Prostate gland (tissue), 2 donors: Measurements from ENCODE around the gene SSBP3. TPM values are rescaled to one million over a fixed set of nuclear protein-coding genes. Genes with fewer than 3 reads are reported as not detected.

ENCODE experiments used
- DNase-seq: peaks from one replicate; pipeline ENCODE4 v3.0.0-alpha.2; 2019; ENCODE audit warnings: low spot score
- H3K27ac ChIP-seq, 2 donors: fragments of 200-600 bp; sonication (generic); 2 replicates each; pipeline ENCODE4 v1.5.1; 2017 to 2019
- H3K27me3 ChIP-seq: fragments of 200-600 bp; sonication (generic); replicated peaks from 2 replicates; pipeline ENCODE4 v1.5.1; 2019; ENCODE audit not compliant: insufficient read depth
- H3K36me3 ChIP-seq, 2 donors: fragments of 200-600 bp; sonication (generic); 1 replicate in 1 of 2; 2 replicates in 1 of 2; pipeline versions ENCODE4 v1.5.1 to v1.8.1; 2017 to 2019
- H3K4me1 ChIP-seq: fragments of 200-600 bp; sonication (generic); replicated peaks from 2 replicates; pipeline ENCODE4 v1.5.1; 2019
- H3K4me3 ChIP-seq, 2 donors: fragments of 200-600 bp; sonication (generic); 2 replicates each; pipeline ENCODE4 v1.5.1; 2017 to 2019
- H3K9me3 ChIP-seq: fragments of 200-600 bp; sonication (generic); 2 replicates; pipeline ENCODE4 v1.5.1; 2017
- POLR2A ChIP-seq: fragments of 450-650 bp; IDR thresholded peaks from one replicate; pipeline ENCODE4 v1.6.1; 2016; ENCODE audit warnings: antibody characterized with exemption, mild to moderate bottlenecking
- POLR2AphosphoS5 ChIP-seq: sonication (generic); formaldehyde crosslinking; IDR thresholded peaks from one replicate; pipeline ENCODE4 v1.6.1; 2017; ENCODE audit warnings: antibody characterized with exemption
- WGBS: methylation state at CpG from one replicate; pipeline ENCODE4 v1.1.5; 2018; 5-methylcytosine and 5-hydroxymethylcytosine counted together
- intact Hi-C: fragments of 100-400 bp; cut with DNase I; formaldehyde crosslinking; loops from one replicate; pipeline ENCODE4 v1.14.2; 2022
- total RNA-seq, 2 donors: library from RNA; depleted of rRNA; stranded (reverse); fragments of >200 nt; gene quantifications; one replicate each; pipeline ENCODE4 v1.1.0, GENCODE V29; 2016
- TF ChIP-seq, protein P1 (sequence below), 4 experiments: fragments of 200-600 bp in 2 of 4; fragments of 450-650 bp in 2 of 4; sonication (generic) in 2 of 4; IDR thresholded peaks; 1 replicate in 3 of 4; 2 replicates in 1 of 4; pipeline ENCODE4 v1.5.1; 2016 to 2019; ENCODE audit warnings: antibody characterized with exemption in 4 of 4, mild to moderate bottlenecking in 2 of 4, moderate library complexity in 2 of 4

SSBP3 gene
- total RNA-seq, 2 donors from 2014 or later = 45.0 to 94.4 TPM

DNA sequence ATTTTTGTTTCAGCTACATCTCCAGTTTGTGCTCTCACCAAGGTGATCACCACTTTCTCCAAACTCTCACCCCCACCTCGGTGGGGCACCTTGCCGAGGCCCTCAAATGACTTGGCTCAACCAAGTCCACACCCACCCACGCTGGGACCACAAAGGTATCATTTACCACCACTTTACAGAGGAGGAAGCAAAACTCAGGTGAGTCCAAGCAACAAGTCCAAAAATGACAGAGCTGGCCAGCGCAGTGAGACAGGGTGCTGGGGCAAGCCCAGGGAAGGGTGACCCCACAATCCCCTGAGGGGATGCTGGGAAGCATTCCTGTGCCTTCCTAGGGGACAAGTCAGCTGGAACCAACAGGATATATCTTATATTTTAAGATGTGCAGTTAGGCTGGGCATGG is 24.7 kb downstream of the SSBP3 start:
- TF ChIP-seq POLR2A (no peak), POLR2AphosphoS5 (no peak)
- TF ChIP-seq, protein P1, sequence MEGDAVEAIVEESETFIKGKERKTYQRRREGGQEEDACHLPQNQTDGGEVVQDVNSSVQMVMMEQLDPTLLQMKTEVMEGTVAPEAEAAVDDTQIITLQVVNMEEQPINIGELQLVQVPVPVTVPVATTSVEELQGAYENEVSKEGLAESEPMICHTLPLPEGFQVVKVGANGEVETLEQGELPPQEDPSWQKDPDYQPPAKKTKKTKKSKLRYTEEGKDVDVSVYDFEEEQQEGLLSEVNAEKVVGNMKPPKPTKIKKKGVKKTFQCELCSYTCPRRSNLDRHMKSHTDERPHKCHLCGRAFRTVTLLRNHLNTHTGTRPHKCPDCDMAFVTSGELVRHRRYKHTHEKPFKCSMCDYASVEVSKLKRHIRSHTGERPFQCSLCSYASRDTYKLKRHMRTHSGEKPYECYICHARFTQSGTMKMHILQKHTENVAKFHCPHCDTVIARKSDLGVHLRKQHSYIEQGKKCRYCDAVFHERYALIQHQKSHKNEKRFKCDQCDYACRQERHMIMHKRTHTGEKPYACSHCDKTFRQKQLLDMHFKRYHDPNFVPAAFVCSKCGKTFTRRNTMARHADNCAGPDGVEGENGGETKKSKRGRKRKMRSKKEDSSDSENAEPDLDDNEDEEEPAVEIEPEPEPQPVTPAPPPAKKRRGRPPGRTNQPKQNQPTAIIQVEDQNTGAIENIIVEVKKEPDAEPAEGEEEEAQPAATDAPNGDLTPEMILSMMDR (IDR thresholded peaks at IDR 0.05) = no peak

DNA sequence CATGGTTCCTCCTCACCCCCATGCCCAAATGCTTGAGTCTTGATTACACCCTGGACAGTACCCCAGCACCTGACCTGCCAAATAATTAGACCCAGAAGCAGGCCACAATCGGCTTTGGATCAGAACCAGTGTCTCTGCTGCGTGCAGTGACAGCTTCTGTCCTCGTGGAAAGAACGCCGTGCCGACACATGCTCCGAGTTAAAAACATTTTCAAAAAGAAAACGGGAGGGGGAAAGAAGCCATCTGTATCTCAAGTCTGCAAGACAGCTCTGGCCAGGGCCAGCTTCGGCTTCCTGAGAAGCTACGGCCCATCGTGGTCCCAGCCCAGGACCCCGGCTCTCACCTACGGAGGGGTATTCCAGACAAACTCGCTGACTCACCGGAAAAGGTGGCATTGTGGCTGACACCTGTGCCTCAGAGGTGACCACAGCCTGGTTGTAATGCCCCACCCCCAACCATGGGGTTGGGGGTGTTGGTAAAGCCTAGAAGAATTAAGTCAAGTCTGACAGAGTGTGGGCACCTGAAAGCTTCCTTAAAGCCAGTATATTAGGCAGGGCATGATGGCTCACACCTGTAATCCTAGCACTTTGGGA is 25.8 kb downstream of the SSBP3 start:
- intact Hi-C loops = no loop called here
- Histone ChIP-seq H3K4me1 (peaks cover 17% of the 10 kb centered on the region), H3K4me3 (no peak overlapping the region), H3K9me3 (no peaks in the 10 kb centered on the region), H3K36me3 (no peaks in the 10 kb centered on the region), H3K27ac (no peak overlapping the region), H3K27me3 (no peaks in the 10 kb centered on the region)
- TF ChIP-seq POLR2AphosphoS5 = no peak
- TF ChIP-seq, protein P1 (IDR thresholded peaks at IDR 0.05) = no peak
- no peak for TF ChIP-seq POLR2A
- 43% methylated on average over 15 of the region's 15 CpGs for WGBS
- DNase-seq = no peak

More for the DNA sequence above, 24.7 kb downstream of the SSBP3 start:
- Histone ChIP-seq H3K4me3 (no peak overlapping the region), H3K36me3 (no peaks in the 10 kb centered on the region), H3K27ac (no peak overlapping the region), H3K27me3 (no peaks in the 10 kb centered on the region), H3K9me3 (no peaks in the 10 kb centered on the region), H3K4me1 (peaks cover 26% of the 10 kb centered on the region)
- 61% methylated on average over 4 of the region's 4 CpGs for WGBS
- DNase-seq = no peak
- intact Hi-C loops = no loop called here

DNA sequence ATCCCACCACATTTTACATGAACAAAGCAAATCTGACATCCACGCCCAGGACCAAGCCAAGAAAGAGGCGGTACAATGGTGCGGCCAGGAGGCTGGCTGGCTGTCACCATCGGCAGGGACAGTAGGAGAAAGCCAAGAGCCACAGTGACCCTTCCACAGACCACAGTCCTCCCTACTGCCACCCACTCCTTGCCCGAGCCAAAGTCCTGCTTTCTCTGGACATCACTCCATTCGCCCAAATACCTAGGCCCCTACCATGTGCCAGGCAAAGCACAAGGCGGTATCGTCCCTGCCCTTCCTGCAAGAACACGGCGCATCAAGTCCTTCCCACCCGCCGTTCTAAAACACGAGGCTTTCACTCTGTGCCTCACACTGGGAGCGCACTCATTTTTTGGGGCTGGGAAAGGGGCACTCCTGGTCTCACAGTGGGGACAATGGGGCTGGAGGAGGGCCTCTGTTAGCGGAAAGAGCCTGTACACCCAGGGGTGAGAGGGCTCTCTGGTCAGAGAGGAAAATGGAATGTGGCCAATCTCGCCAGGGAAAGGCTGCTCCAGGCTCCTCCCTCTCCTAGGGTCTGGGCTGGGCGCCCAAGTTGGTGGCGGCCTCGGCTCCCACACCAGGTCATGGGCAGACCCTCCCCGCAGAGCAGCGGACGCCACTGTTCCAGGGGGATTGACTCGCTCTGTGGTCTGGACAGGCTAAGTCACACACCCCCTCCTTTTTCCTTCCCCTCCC is 26.5 kb downstream of the SSBP3 start:
- H3K36me3 ChIP-seq = no peaks in the 10 kb centered on the region
- intact Hi-C loops = no loop called here
- 64% methylated on average over 23 of the region's 23 CpGs for WGBS
- no peaks in the 10 kb centered on the region for H3K27me3 ChIP-seq
- H3K4me1 ChIP-seq = peaks cover 14% of the 10 kb centered on the region
- TF ChIP-seq POLR2A (no peak), POLR2AphosphoS5 (no peak)
- TF ChIP-seq, protein P1 (IDR thresholded peaks at IDR 0.05) = no peak
- no peak for DNase-seq
- no peak overlapping the region for H3K27ac ChIP-seq
- no peaks in the 10 kb centered on the region for H3K9me3 ChIP-seq
- no peak overlapping the region for H3K4me3 ChIP-seq

DNA sequence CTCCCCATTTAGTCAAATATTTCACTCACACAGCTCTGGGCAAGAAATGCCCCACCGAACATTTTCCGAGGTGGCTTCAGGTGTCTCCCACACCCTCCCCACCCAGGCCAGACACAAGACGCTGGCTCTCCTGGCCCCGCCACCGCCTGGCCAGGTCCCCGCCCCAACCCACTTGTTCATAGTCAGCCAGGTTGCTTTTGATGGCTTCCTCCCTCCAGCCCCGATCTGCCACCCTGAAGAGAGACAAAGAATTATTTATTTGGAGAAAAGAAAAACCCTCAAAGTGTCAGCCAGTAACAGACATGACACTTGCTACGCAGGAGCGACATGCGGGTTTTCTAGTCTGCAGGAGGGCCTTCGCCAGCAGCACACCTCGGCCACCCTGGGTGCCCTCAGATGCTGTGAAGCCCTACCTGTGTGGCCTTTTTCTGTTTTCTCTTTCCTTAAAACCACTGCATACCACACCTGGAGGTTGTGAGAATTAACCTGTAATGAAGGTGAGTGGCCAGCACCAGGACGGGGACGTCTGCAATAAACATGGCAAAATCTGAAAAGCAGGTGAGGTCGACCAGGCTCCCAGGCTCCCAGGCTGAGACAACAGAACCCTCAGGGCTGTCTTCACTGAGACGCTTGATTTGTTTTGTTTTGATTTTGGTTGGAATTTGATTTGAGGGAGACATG is 27.2 kb downstream of the SSBP3 start:
- TF ChIP-seq, protein P1 (IDR thresholded peaks at IDR 0.05) = no peak
- no peak for TF ChIP-seq POLR2AphosphoS5
- no peak for TF ChIP-seq POLR2A
- 56% methylated on average over 16 of the region's 16 CpGs for WGBS
- H3K4me1 ChIP-seq = peaks cover 6% of the 10 kb centered on the region
- no peaks in the 10 kb centered on the region for H3K27me3 ChIP-seq
- no peaks in the 10 kb centered on the region for H3K9me3 ChIP-seq
- no peak for DNase-seq
- H3K27ac ChIP-seq = peak overlapping the region in 1 of 2 donors; percentile 20
- H3K36me3 ChIP-seq = no peaks in the 10 kb centered on the region
- intact Hi-C loops = no loop called here
- no peak overlapping the region for H3K4me3 ChIP-seq
